OCI-LY1 (cell line): ENCODE measurements around the gene PSMC4.

Source experiments
- CTCF ChIP-seq: fragments of 200-600 bp; sonication (generic), shearing (Covaris generic); IDR thresholded peaks from 2 replicates; pipeline ENCODE4 v1.5.1; 2017; ENCODE audit warnings: mild to moderate bottlenecking, antibody characterized with exemption, low read length, moderate library complexity, mixed read lengths
- EZH2 ChIP-seq: fragments of 200-600 bp; sonication (generic), shearing (Covaris generic); IDR thresholded peaks from 2 replicates; pipeline ENCODE4 v1.8.0; 2017; ENCODE audit warnings: borderline replicate concordance, mixed run types, mild to moderate bottlenecking, antibody characterized with exemption, low read length, moderate library complexity, mixed read lengths

GRCh38 chr19:39936622-39937021 is 34.3 kb upstream of the PSMC4 start:
- TF ChIP-seq EZH2 (no peak), CTCF (no peak)
